Measurements from ENCODE around the gene PSD2.

The PSD2 gene

DNA sequence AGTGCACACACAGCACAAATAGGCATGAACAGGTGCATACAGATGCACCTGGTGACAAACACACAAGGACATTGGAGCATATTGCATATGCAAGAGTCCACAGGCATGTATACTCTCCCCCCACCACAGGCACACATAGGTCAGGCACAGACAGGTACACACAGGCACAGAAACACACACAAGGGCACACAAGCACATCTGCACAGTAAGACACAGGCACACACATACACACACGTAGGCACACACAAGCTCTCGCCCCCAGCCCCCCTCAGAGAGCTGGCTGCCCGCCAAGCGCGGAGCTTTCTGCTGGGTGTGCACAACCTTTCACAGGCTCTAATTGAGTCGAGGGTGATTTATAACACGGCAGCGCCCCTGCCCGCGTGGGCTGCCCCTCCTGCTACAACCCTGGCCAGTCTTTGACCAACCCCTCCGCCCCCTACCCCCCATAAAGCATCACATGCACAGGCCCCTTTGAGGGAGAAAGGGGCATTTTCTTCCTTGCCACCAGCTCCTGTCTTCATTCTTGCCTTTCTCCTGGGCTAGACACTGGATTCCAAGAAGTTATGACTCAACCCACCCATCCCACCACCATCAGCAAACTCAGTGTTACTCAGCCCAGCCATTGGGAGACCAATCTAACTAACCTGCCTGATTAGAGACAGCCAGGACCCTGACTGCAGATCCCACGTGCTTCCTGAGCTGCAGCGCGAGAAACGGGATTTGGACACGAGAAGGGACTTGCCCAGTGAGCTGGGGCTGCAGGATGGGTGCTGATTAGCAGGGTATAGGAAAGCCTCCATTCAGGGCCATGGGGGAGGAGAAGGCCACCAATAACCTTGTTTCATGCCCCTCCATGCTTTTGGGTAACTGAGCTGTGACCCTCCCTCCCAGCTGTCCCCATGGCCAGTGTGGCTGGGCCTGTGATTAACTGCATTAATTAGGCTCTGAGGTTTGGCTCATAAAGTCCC is 42.8 kb upstream of the PSD2 start:
- DNase-seq (ENCODE audit: low read depth in 2 of 2), result no peak
- H3K4me3 ChIP-seq (replicated peaks in 1 of 2; ENCODE audit: low read depth in 2 of 2, low read length in 2 of 2), result no peak overlapping the region
- TF ChIP-seq, protein P1, sequence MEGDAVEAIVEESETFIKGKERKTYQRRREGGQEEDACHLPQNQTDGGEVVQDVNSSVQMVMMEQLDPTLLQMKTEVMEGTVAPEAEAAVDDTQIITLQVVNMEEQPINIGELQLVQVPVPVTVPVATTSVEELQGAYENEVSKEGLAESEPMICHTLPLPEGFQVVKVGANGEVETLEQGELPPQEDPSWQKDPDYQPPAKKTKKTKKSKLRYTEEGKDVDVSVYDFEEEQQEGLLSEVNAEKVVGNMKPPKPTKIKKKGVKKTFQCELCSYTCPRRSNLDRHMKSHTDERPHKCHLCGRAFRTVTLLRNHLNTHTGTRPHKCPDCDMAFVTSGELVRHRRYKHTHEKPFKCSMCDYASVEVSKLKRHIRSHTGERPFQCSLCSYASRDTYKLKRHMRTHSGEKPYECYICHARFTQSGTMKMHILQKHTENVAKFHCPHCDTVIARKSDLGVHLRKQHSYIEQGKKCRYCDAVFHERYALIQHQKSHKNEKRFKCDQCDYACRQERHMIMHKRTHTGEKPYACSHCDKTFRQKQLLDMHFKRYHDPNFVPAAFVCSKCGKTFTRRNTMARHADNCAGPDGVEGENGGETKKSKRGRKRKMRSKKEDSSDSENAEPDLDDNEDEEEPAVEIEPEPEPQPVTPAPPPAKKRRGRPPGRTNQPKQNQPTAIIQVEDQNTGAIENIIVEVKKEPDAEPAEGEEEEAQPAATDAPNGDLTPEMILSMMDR (IDR thresholded peaks at IDR 0.05; ENCODE audit: low read depth, low read length), result no peak

DNA sequence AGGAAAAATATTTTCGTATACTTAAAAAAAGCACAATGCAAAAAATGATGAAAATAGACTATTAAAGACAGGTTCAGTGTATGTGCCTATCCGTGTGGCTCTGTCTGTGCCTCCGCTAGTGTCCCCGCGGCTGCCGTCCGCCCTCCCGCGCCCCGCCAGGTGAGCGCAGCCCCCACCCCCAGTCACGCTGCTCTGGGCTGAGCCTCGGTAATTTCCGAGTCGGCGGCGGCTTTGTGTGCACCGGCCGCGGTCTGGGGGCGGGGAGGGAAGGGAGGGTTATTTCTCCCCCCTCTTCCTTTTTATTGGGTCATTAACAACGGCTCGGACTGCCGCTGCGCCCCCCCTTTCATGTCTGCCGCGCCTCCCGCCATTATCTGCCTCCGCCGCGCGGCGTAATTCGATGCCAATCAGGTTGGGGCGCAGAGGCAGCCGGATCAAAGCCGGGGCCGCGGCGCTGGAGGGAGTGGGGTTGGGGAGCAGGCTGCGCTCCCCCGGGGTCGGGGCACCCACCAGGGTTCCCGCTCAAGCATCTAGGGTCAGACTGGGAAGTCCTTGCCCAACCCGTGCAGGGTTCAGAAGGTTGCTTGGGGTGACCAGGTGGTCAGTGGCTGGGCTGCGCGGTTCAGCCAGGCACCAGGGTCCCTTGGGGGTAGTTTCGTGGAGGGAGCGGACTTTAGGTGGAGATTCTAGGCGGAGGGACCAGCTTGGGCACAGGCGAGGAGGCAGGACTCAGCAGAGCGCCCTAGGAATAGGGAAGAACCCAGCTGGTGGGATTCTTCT is 39.5 kb upstream of the PSD2 start:
- DNase-seq (ENCODE audit: low read depth in 2 of 2), result no peak
- TF ChIP-seq, protein P1 (IDR thresholded peaks at IDR 0.05; ENCODE audit: low read depth, low read length), result no peak
- no peak overlapping the region for H3K4me3 ChIP-seq (replicated peaks in 1 of 2; ENCODE audit: low read depth in 2 of 2, low read length in 2 of 2)

GRCh38 chr5:139756971-139757370 is 38.6 kb upstream of the PSD2 start:
- TF ChIP-seq, protein P1 (IDR thresholded peaks at IDR 0.05; ENCODE audit: low read depth, low read length), result no peak
- no peak overlapping the region for H3K4me3 ChIP-seq (replicated peaks in 1 of 2; ENCODE audit: low read depth in 2 of 2, low read length in 2 of 2)
- no peak for DNase-seq (ENCODE audit: low read depth in 2 of 2)

- no peak for DNase-seq (ENCODE audit: low read depth in 2 of 2)
- H3K4me3 ChIP-seq (replicated peaks in 1 of 2; ENCODE audit: low read depth in 2 of 2, low read length in 2 of 2), result no peak overlapping the region
- TF ChIP-seq, protein P1 (IDR thresholded peaks at IDR 0.05; ENCODE audit: low read depth, low read length), result no peak
Observed at GRCh38 chr5:139757727-139758509, 37.7 kb upstream of the PSD2 start.

- TF ChIP-seq, protein P1 (IDR thresholded peaks at IDR 0.05; ENCODE audit: low read depth, low read length), result no peak
- no peak overlapping the region for H3K4me3 ChIP-seq (replicated peaks in 1 of 2; ENCODE audit: low read depth in 2 of 2, low read length in 2 of 2)
- DNase-seq (ENCODE audit: low read depth in 2 of 2), result no peak
Observed at GRCh38 chr5:139758510-139759075, 37.0 kb upstream of the PSD2 start.

DNA sequence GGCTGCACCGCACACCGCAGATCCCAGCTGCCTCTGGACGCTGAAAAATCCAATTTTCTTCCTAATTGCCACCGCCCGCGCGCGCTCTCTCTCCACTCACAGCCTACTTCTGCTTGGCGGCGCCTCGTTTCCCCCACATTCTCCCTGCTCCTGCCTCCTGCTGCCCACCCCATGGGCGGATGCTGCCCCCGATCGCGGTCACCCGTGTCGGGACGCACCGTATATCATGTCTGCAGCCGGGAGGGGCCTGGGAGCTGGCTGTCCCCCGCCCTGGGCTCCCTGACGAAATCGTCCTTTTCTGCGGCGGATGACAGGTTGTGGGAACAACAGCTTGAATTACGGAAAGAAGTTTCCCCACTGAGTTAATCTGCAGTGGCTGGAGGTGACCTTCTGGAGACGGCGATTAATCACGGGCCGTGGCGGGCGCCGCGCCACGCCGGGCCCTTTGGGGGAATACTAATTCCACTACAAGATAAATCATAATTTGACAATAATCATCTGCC is 36.3 kb upstream of the PSD2 start:
- TF ChIP-seq, protein P1 (IDR thresholded peaks at IDR 0.05; ENCODE audit: low read depth, low read length), result no peak
- H3K4me3 ChIP-seq (replicated peaks in 1 of 2; ENCODE audit: low read depth in 2 of 2, low read length in 2 of 2), result no peak overlapping the region
- no peak for DNase-seq (ENCODE audit: low read depth in 2 of 2)
